ENCODE results near the gene ITPR2.
"Not testable (repeated sequence)": the region's sequence is repeated elsewhere in the genome, so short reads cannot be mapped to it uniquely, and the experiment has no call there.

The ITPR2 gene

DNA sequence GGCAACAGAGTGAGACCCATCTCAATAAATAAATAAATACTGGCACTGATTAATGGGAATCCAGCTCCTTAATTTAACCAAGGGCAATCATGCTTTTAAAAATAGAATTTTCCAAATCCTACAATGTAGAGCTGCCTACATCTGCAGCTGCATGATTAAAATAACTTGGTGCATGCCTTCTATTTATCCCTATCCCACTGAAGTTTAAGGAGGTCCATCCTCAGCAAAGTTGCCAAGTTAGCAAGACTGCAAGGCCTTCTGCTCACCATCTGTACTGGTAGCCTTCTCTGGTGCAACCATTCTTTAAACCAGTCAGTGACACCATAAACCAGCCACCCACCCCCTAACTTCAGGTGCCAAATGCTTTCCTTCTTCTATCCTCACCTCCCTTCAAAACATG lies 226.1 kb downstream of the ITPR2 start:
- no peak for DNase-seq
- TF ChIP-seq CTCF (IDR thresholded peaks at IDR 0.05): no peak
- intact Hi-C loops (cut with DNase I; ENCODE audit: low total_unique reads): no loop called here
- Histone ChIP-seq H3K27ac (no peak overlapping the region), H3K36me3 (peaks cover 0 to 5% (median 4%) of the 10 kb centered on the region in 3 donors), H3K4me1 (no peaks in the 10 kb centered on the region), H3K27me3 (no peaks in the 10 kb centered on the region), H3K4me3 (no peak overlapping the region), H3K9me3 (no peaks in the 10 kb centered on the region)

DNA sequence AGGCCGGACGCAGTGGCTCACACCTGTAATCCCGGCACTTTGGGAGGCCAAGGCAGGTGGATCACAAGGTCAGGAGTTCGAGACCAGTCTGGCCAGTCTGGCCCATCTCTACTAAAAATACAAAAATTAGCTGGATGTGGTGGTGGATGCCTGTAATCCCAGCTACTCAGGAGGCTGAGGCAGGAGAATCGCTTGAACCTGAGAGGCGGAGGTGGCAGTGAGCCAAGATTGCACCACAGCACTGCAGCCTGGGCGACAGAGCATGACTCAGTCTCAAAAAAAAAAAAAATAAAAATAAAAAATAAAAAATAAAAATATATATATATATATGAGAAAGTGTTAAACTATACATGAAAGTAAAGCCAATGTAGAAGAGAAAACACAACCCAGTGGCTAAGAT lies 228.2 kb downstream of the ITPR2 start:
- H3K27me3 ChIP-seq; H3K9me3 ChIP-seq; H3K4me3 ChIP-seq; H3K27ac ChIP-seq; H3K4me1 ChIP-seq; intact Hi-C loops (cut with DNase I; ENCODE audit: low total_unique reads); H3K36me3 ChIP-seq; DNase-seq: not testable (repeated sequence)

- intact Hi-C loops (cut with DNase I; ENCODE audit: low total_unique reads): no loop called here
- peaks cover 19 to 43% (median 32%) of the 10 kb centered on the region in 3 donors for H3K36me3 ChIP-seq
- H3K4me3 ChIP-seq: no peak overlapping the region
- no peaks in the 10 kb centered on the region for H3K9me3 ChIP-seq
- DNase-seq: no peak
- H3K27me3 ChIP-seq: no peaks in the 10 kb centered on the region
- H3K27ac ChIP-seq: no peak overlapping the region
- TF ChIP-seq CTCF (IDR thresholded peaks at IDR 0.05): no peak
- no peaks in the 10 kb centered on the region for H3K4me1 ChIP-seq
These were observed 233.8 kb downstream of the ITPR2 start for GRCh38 chr12:26599096-26599695.

DNA sequence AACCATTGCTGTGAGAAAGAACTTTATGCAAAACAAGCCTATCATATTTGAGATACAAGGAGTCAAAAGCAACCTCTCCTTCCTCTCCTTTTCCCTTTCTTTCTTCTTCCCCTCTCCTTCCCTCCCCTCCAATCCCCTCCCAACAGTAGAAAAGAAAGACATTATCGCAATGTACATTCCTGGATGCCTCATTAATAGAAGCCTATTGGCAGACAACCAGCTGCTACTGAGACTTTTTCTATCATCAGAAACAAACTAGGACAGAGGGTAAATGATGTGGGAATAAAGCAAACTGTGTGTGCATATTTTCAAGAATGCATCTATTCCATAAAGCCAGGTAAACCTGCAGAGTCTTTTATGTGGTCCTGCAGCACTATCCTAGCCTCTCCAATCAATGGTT lies 237.2 kb downstream of the ITPR2 start:
- Histone ChIP-seq H3K4me3 (no peak overlapping the region), H3K27ac (no peak overlapping the region), H3K9me3 (no peaks in the 10 kb centered on the region), H3K4me1 (no peaks in the 10 kb centered on the region), H3K36me3 (peaks cover 27 to 37% (median 35%) of the 10 kb centered on the region in 3 donors), H3K27me3 (no peaks in the 10 kb centered on the region)
- intact Hi-C loops (cut with DNase I; ENCODE audit: low total_unique reads): no loop called here
- no peak for TF ChIP-seq CTCF (IDR thresholded peaks at IDR 0.05)
- DNase-seq: no peak

GRCh38 chr12:26580619-26581018 lies 252.4 kb downstream of the ITPR2 start:
- intact Hi-C loops (cut with DNase I; ENCODE audit: low total_unique reads): no loop called here
- no peak for DNase-seq
- H3K36me3 ChIP-seq: peaks cover 0 to 18% (median 10%) of the 10 kb centered on the region in 3 donors
- H3K27me3 ChIP-seq: no peaks in the 10 kb centered on the region
- no peak overlapping the region for H3K4me3 ChIP-seq
- H3K4me1 ChIP-seq: no peaks in the 10 kb centered on the region
- no peak overlapping the region for H3K27ac ChIP-seq
- H3K9me3 ChIP-seq: no peaks in the 10 kb centered on the region
- TF ChIP-seq CTCF (IDR thresholded peaks at IDR 0.05): no peak

DNA sequence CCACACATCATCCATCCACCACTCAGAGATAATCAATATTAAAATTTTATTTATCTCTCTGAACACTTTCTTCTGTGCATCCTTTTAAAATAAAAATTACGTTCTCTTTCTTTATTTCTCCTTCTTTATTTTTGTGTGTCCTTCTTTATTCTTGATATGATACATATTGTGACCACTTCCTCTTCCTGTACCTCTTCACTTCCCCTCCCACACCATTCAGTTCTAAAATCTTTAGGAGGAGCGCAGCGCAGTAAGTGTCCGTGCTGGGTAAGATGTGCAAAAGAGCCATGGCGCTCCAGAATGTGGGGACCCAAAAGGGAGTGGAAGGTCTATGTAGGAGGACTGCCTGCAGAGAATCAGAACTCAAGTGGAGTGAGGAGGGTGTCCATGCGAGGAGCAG lies 256.7 kb downstream of the ITPR2 start:
- no peak overlapping the region for H3K4me3 ChIP-seq
- no peaks in the 10 kb centered on the region for H3K4me1 ChIP-seq
- no peaks in the 10 kb centered on the region for H3K9me3 ChIP-seq
- intact Hi-C loops (cut with DNase I; ENCODE audit: low total_unique reads): no loop called here
- no peaks in the 10 kb centered on the region for H3K27me3 ChIP-seq
- peaks cover 0 to 18% (median 16%) of the 10 kb centered on the region in 3 donors for H3K36me3 ChIP-seq
- no peak for DNase-seq
- no peak overlapping the region for H3K27ac ChIP-seq
- no peak for TF ChIP-seq CTCF (IDR thresholded peaks at IDR 0.05)

Measured in tibial artery (tissue), 4 donors.